HCT116 (cell line): Measurements from ENCODE around the gene TTC33.

ENCODE experiments used
- CEBPB ChIP-seq: IDR thresholded peaks from 2 replicates; pipeline ENCODE4 v1.6.1; 2012; ENCODE audit warnings: low read depth
- CTCF ChIP-seq, 3 experiments: fragments of 200-600 bp in 1 of 3; sonication (generic) in 1 of 3; IDR thresholded peaks in 2 of 3; conservative IDR thresholded peaks in 1 of 3; 2 replicates each; pipeline ENCODE4 v1.5.1; 2012 to 2017; ENCODE audit warnings: low read depth in 2 of 3, low read length in 2 of 3, antibody characterized with exemption in 1 of 3, borderline replicate concordance in 1 of 3, control low read depth in 1 of 3, mild to moderate bottlenecking in 1 of 3, mixed read lengths in 1 of 3, mixed run types in 1 of 3, moderate library complexity in 1 of 3; ENCODE audit not compliant: insufficient read depth in 1 of 3
- EZH2 ChIP-seq: fragments of 200-600 bp; sonication (generic); IDR thresholded peaks from 2 replicates; pipeline ENCODE4 v1.6.1; 2017; ENCODE audit warnings: antibody characterized with exemption, mixed run types
- FOSL1 ChIP-seq: IDR thresholded peaks from 2 replicates; pipeline ENCODE4 v1.6.1; 2012; ENCODE audit warnings: low read depth
- POLR2A ChIP-seq: IDR thresholded peaks from 2 replicates; pipeline ENCODE4 v1.7.0; 2011; ENCODE audit warnings: borderline replicate concordance; ENCODE audit not compliant: insufficient read depth, insufficient read length; ENCODE audit errors: extremely low read depth
- POLR2AphosphoS5 ChIP-seq: IDR thresholded peaks from 2 replicates; pipeline ENCODE4 v1.6.1; 2011; ENCODE audit warnings: mild to moderate bottlenecking, low read depth, low read length, moderate library complexity
- REST ChIP-seq: IDR thresholded peaks from 2 replicates; pipeline ENCODE4 v1.6.1; 2012; ENCODE audit warnings: low read depth
- SRF ChIP-seq: IDR thresholded peaks from 2 replicates; pipeline ENCODE4 v1.6.1; 2012; ENCODE audit warnings: low read depth
- ZBTB33 ChIP-seq: IDR thresholded peaks from 2 replicates; pipeline ENCODE4 v1.6.1; 2011; ENCODE audit warnings: mild to moderate bottlenecking, low read length, moderate library complexity; ENCODE audit not compliant: insufficient replicate concordance; ENCODE audit errors: extremely low read depth
- ZFX ChIP-seq: fragments of 450-650 bp; IDR thresholded peaks from 2 replicates; pipeline ENCODE4 v1.6.1; 2017

GRCh38 chr5:40666657-40667056, 89.1 kb downstream of the TTC33 start:
- TF ChIP-seq CTCF (IDR thresholded peaks at IDR 0.05 in 2 of 3, conservative IDR thresholded peaks at IDR 0.05 in 1 of 3; ENCODE audit: borderline replicate concordance in 1 of 3, insufficient read depth in 1 of 3, low read depth in 2 of 3, low read length in 2 of 3) (no peak), EZH2 (no peak), ZBTB33 (no peak), CEBPB (no peak), POLR2A (no peak), FOSL1 (no peak), SRF (no peak), POLR2AphosphoS5 (no peak), ZFX (no peak), REST (no peak)
